SK-N-SH treated with all-trans-retinoic acid at 6 μM for 48 hours (cell line): Measurements from ENCODE around the gene PFDN5.
"Not testable (repeated sequence)": the region's sequence is repeated elsewhere in the genome, so short reads cannot be mapped to it uniquely, and the experiment has no call there.

Source experiments
- ATAC-seq: fragments of 200-7000 bp; cut with Tn5 transposase; 3 replicates; pipeline ENCODE4 v1.9.1; 2020; ENCODE audit warnings: mild to moderate bottlenecking, moderate library complexity
- ARNTL ChIP-seq: fragments of 450-650 bp; formaldehyde crosslinking; IDR thresholded peaks from 2 replicates; pipeline ENCODE4 v1.5.0; 2020; ENCODE audit warnings: low read depth, mild to moderate bottlenecking, moderate library complexity, borderline replicate concordance
- BACH2 ChIP-seq: fragments of 250-450 bp; sonication (Bioruptor Pico); IDR thresholded peaks from 2 replicates; pipeline ENCODE4 v1.9.0; 2021; ENCODE audit warnings: mild to moderate bottlenecking, borderline replicate concordance
- CREB5 ChIP-seq: fragments of 250-450 bp; sonication (Bioruptor Pico); IDR thresholded peaks from 2 replicates; pipeline ENCODE4 v1.5.1; 2020; ENCODE audit warnings: low read depth, mild to moderate bottlenecking, moderate library complexity
- CSDC2 ChIP-seq: fragments of 250-450 bp; sonication (Bioruptor Pico); IDR thresholded peaks from 2 replicates; pipeline ENCODE4 v1.5.0; 2020; ENCODE audit warnings: mild to moderate bottlenecking, moderate library complexity
- CSRNP3 ChIP-seq: fragments of 250-450 bp; sonication (Bioruptor Pico); IDR thresholded peaks from 2 replicates; pipeline ENCODE4 v1.5.1; 2021; ENCODE audit warnings: mild to moderate bottlenecking, moderate library complexity
- GLIS3 ChIP-seq: fragments of 250-450 bp; sonication (Bioruptor Pico); IDR thresholded peaks from 2 replicates; pipeline ENCODE4 v1.5.0; 2020; ENCODE audit warnings: mild to moderate bottlenecking, moderate library complexity
- ISL1 ChIP-seq: fragments of 250-450 bp; sonication (Bioruptor Pico); IDR thresholded peaks from 2 replicates; pipeline ENCODE4 v2.1.2; 2022; ENCODE audit warnings: mild to moderate bottlenecking, moderate library complexity
- OSR1 ChIP-seq: fragments of 250-450 bp; sonication (Bioruptor Pico); IDR thresholded peaks from 2 replicates; pipeline ENCODE4 v1.8.0; 2022; ENCODE audit warnings: moderate library complexity, mild to moderate bottlenecking, inconsistent platforms
- POU6F1 ChIP-seq: fragments of 250-450 bp; sonication (Bioruptor Pico); IDR thresholded peaks from 2 replicates; pipeline ENCODE4 v1.8.0; 2021; ENCODE audit warnings: low read depth, mild to moderate bottlenecking, moderate library complexity, borderline replicate concordance
- PPARA ChIP-seq: fragments of 250-450 bp; sonication (Bioruptor Pico); IDR thresholded peaks from 2 replicates; pipeline ENCODE4 v1.5.0; 2020; ENCODE audit warnings: mild to moderate bottlenecking, borderline replicate concordance
- RARB ChIP-seq: fragments of 250-450 bp; sonication (Bioruptor Pico); IDR thresholded peaks from 2 replicates; pipeline ENCODE4 v1.8.0; 2021; ENCODE audit warnings: mild to moderate bottlenecking, moderate library complexity
- TCF4 ChIP-seq: fragments of 250-450 bp; sonication (Bioruptor Pico); IDR thresholded peaks from 2 replicates; pipeline ENCODE4 v1.8.0; 2021; ENCODE audit warnings: mild to moderate bottlenecking, moderate library complexity, borderline replicate concordance
- TOX ChIP-seq: fragments of 250-450 bp; sonication (Bioruptor Pico); IDR thresholded peaks from 2 replicates; pipeline ENCODE4 v1.8.0; 2021; ENCODE audit warnings: mild to moderate bottlenecking, moderate library complexity, borderline replicate concordance
- TSHZ2 ChIP-seq: fragments of 250-450 bp; sonication (Bioruptor Pico); IDR thresholded peaks from 2 replicates; pipeline ENCODE4 v1.5.0; 2020; ENCODE audit warnings: mild to moderate bottlenecking, moderate library complexity
- ZFP3 ChIP-seq: fragments of 250-450 bp; sonication (Bioruptor Pico); IDR thresholded peaks from 2 replicates; pipeline ENCODE4 v1.5.0; 2020; ENCODE audit warnings: mild to moderate bottlenecking, moderate library complexity
- ZFP30 ChIP-seq: fragments of 450-650 bp; formaldehyde crosslinking; IDR thresholded peaks from 2 replicates; pipeline ENCODE4 v1.5.0; 2022; ENCODE audit warnings: mild to moderate bottlenecking, moderate library complexity
- ZNF565 ChIP-seq: fragments of 450-650 bp; formaldehyde crosslinking; conservative IDR thresholded peaks from 2 replicates; pipeline ENCODE4 v1.5.0; 2020; ENCODE audit warnings: low read depth, mild to moderate bottlenecking, moderate library complexity
- ZNF8 ChIP-seq: fragments of 450-650 bp; formaldehyde crosslinking; IDR thresholded peaks from 2 replicates; pipeline ENCODE4 v1.5.0; 2020; ENCODE audit warnings: mild to moderate bottlenecking, moderate library complexity

PFDN5 gene

GRCh38 chr12:53327435-53328042, 32.2 kb downstream of the PFDN5 start:
- no peak for TF ChIP-seq ZFP3 (CRISPR knock-in tag)
- TF ChIP-seq ZFP30 (CRISPR knock-in tag), result peak; percentile 30; the same call in 1 of the 2 replicates
- no peak for TF ChIP-seq RARB
- ATAC-seq, result no peak

- ATAC-seq, result no peak
- no peak for TF ChIP-seq RARB
- no peak for TF ChIP-seq CREB5
- TF ChIP-seq ZNF565 (CRISPR knock-in tag), result no peak
- no peak for TF ChIP-seq BACH2 (CRISPR knock-in tag)
- no peak for TF ChIP-seq ZFP30 (CRISPR knock-in tag)
- TF ChIP-seq, all 23 proteins: peak for 0
Observed at GRCh38 chr12:53328043-53328435, 32.7 kb downstream of the PFDN5 start.

- no peak for ATAC-seq
- TF ChIP-seq TCF4 (CRISPR knock-in tag) (no peak), TSHZ2 (CRISPR knock-in tag) (no peak), ARNTL (CRISPR knock-in tag) (no peak), OSR1 (no peak), CSDC2 (CRISPR knock-in tag) (no peak), POU6F1 (CRISPR knock-in tag) (no peak), GLIS3 (CRISPR knock-in tag) (no peak)
Observed at GRCh38 chr12:53330671-53331070, 35.3 kb downstream of the PFDN5 start.

GRCh38 chr12:53332339-53332738, 37.0 kb downstream of the PFDN5 start:
- ATAC-seq, result not testable (repeated sequence)

- ATAC-seq, result no peak
- TF ChIP-seq TSHZ2 (CRISPR knock-in tag), result no peak
- no peak for TF ChIP-seq CSDC2 (CRISPR knock-in tag)
- TF ChIP-seq TOX (CRISPR knock-in tag), result no peak
- no peak for TF ChIP-seq ZNF8 (CRISPR knock-in tag)
- no peak for TF ChIP-seq ARNTL (CRISPR knock-in tag)
- TF ChIP-seq ZNF565 (CRISPR knock-in tag), result no peak
- no peak for TF ChIP-seq PPARA (CRISPR knock-in tag)
- no peak for TF ChIP-seq ZFP3 (CRISPR knock-in tag)
- no peak for TF ChIP-seq CREB5
- no peak for TF ChIP-seq ZFP30 (CRISPR knock-in tag)
- TF ChIP-seq ISL1 (CRISPR knock-in tag), result no peak
- TF ChIP-seq RARB, result no peak
- no peak for TF ChIP-seq OSR1
- no peak for TF ChIP-seq CSRNP3 (CRISPR knock-in tag)
Observed at GRCh38 chr12:53332744-53333143, 37.4 kb downstream of the PFDN5 start.
